Nephron progenitor cell (in vitro differentiated cells): ENCODE results near the gene ATP2B3.

Source experiments
- DNase-seq: peaks from one replicate; pipeline ENCODE4 v3.0.0; 2021
- H3K27ac Mint-ChIP-seq: 2 replicates; pipeline ENCODE4 v1.8.0; 2021; ENCODE audit warnings: mild to moderate bottlenecking, moderate library complexity, mixed read lengths
- H3K27me3 Mint-ChIP-seq: 2 replicates; pipeline ENCODE4 v1.8.0; 2021; ENCODE audit warnings: mild to moderate bottlenecking, low read depth, mixed read lengths; ENCODE audit not compliant: poor library complexity
- H3K36me3 Mint-ChIP-seq: 2 replicates; pipeline ENCODE4 v1.8.0; 2021; ENCODE audit warnings: low read depth, mixed read lengths
- H3K4me1 Mint-ChIP-seq: 2 replicates; pipeline ENCODE4 v1.8.0; 2021; ENCODE audit warnings: mixed read lengths
- H3K4me3 Mint-ChIP-seq: 2 replicates; pipeline ENCODE4 v1.8.0; 2021; ENCODE audit warnings: mild to moderate bottlenecking, moderate library complexity, mixed read lengths
- H3K9me3 Mint-ChIP-seq: 2 replicates; pipeline ENCODE4 v1.8.0; 2021; ENCODE audit warnings: mild to moderate bottlenecking, moderate library complexity, mixed read lengths
- CTCF ChIP-seq: fragments of 200-600 bp; sonication (generic); IDR thresholded peaks from 2 replicates; pipeline ENCODE4 v1.5.0; 2021; ENCODE audit warnings: antibody characterized with exemption

The ATP2B3 gene

GRCh38 chrX:153561337-153561736 is 43.9 kb downstream of the ATP2B3 start:
- H3K36me3 Mint-ChIP-seq = no peaks in the 10 kb centered on the region
- peaks cover 45% of the 10 kb centered on the region for H3K9me3 Mint-ChIP-seq
- TF ChIP-seq CTCF = no peak

DNA sequence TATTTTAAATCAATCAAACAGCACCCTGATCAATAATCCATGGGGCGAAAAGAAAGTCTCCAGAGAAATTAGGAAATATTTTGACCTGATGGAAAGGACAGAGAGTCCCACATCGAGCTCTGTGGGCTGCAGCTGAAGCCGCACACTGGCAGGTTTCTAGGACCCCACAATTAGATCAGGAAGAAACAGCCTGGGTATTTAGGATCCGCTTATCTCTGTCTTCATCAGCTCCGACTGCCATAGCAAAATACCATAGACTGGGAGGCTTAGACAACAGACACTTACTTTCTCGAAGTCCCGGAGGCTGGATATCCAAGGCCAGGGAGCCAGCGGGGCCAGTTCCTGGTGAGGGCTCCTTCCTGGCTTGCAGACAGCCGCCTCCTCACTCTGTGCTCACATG is 45.1 kb downstream of the ATP2B3 start:
- H3K4me3 Mint-ChIP-seq = no peak overlapping the region
- TF ChIP-seq CTCF = no peak
- H3K27me3 Mint-ChIP-seq = peaks cover 7% of the 10 kb centered on the region
- peaks cover 54% of the 10 kb centered on the region for H3K9me3 Mint-ChIP-seq
- no peak for DNase-seq
- H3K27ac Mint-ChIP-seq = no peak overlapping the region
- H3K36me3 Mint-ChIP-seq = no peaks in the 10 kb centered on the region
- peaks cover 13% of the 10 kb centered on the region for H3K4me1 Mint-ChIP-seq

More at GRCh38 chrX:153561337-153561736, 43.9 kb downstream of the ATP2B3 start:
- H3K27ac Mint-ChIP-seq = no peak overlapping the region
- no peak overlapping the region for H3K4me3 Mint-ChIP-seq
- peaks cover 7% of the 10 kb centered on the region for H3K27me3 Mint-ChIP-seq
- H3K4me1 Mint-ChIP-seq = peaks cover 4% of the 10 kb centered on the region
- DNase-seq = no peak

DNA sequence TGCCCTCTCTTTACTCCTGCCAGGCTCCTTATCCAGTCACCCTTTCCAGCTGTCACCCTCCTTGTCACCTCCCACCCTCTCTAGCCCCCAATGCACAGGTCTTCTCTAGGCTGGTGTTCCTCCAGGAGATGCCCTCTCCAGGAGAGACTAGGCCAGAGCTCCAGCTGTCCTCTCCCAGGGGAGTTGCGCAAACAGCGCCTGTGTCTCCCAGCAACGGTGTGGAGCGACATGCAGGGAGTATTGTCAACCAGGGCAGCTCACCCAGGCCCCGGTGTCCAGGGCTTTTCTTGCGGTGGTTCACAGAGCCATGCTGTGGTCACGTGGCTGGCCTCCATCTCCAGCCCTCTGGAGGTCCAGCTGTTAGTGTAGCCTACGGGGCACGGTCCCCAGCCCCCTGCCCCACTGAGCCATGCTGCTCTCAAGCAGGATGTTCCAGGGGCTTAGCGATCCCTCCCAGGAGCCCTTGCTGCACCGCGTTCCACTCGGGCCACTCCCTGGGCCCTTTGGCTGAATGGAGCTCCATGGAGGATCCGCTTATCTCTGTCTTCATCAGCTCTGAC is 46.7 kb downstream of the ATP2B3 start:
- TF ChIP-seq CTCF = no peak
- Mint-ChIP-seq H3K4me1 (peaks cover 13% of the 10 kb centered on the region), H3K27ac (peak overlapping the region; percentile 68), H3K9me3 (peaks cover 48% of the 10 kb centered on the region), H3K27me3 (peaks cover 7% of the 10 kb centered on the region), H3K4me3 (no peak overlapping the region), H3K36me3 (no peaks in the 10 kb centered on the region)
- DNase-seq = no peak

- peak; percentile 43 for DNase-seq
- Mint-ChIP-seq H3K27ac (no peak overlapping the region), H3K27me3 (peaks cover 7% of the 10 kb centered on the region), H3K9me3 (peaks cover 55% of the 10 kb centered on the region), H3K4me1 (peaks cover 13% of the 10 kb centered on the region), H3K36me3 (no peaks in the 10 kb centered on the region), H3K4me3 (no peak overlapping the region)
- TF ChIP-seq CTCF = no peak
Observed at GRCh38 chrX:153565996-153566580, 48.6 kb downstream of the ATP2B3 start.

- Mint-ChIP-seq H3K4me3 (no peak overlapping the region), H3K36me3 (no peaks in the 10 kb centered on the region), H3K9me3 (peaks cover 46% of the 10 kb centered on the region), H3K4me1 (peaks cover 13% of the 10 kb centered on the region), H3K27ac (no peak overlapping the region), H3K27me3 (peaks cover 3% of the 10 kb centered on the region)
- no peak for DNase-seq
- no peak for TF ChIP-seq CTCF
Observed at GRCh38 chrX:153568451-153569011, 51.1 kb downstream of the ATP2B3 start.

DNA sequence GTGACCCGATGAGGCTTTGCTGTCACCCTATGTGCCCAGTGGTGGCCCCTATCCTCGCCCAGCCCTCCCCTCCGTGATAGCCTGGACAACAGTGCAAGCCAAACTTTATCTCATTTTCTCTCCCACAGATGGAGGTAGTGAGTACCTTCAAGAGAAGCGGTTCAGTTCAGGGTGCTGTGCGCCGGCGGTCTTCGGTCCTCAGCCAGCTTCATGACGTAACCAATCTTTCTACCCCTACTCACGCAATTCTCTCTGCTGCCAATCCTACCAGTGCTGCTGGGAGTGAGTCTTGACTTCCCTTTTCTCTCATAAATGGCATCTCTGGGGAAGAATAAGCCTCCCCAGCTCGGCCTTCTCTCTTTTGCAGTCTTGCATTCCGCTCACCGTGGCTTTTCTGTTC is 52.0 kb downstream of the ATP2B3 start:
- Mint-ChIP-seq H3K4me3 (no peak overlapping the region), H3K9me3 (peaks cover 48% of the 10 kb centered on the region), H3K4me1 (peaks cover 20% of the 10 kb centered on the region), H3K27me3 (peaks cover 2% of the 10 kb centered on the region), H3K27ac (no peak overlapping the region), H3K36me3 (no peaks in the 10 kb centered on the region)
- DNase-seq = no peak
- TF ChIP-seq CTCF = no peak
